ENCODE data around the gene ZBED1.

ZBED1 gene

GRCh38 chrX:2488621-2489285, 12.0 kb downstream of the ZBED1 start:
- H3K4me3 ChIP-seq (ENCODE audit: low read depth, low read length): no peak overlapping the region
- DNase-seq (ENCODE audit: low read depth): no peak
- TF ChIP-seq CTCF (IDR thresholded peaks at IDR 0.05; ENCODE audit: low read depth, low read length) (no peak), POLR2A (IDR thresholded peaks at IDR 0.05; ENCODE audit: extremely low read depth, insufficient read length) (no peak), MAX (IDR thresholded peaks at IDR 0.05; ENCODE audit: low read depth, low read length) (no peak), MYC (IDR thresholded peaks at IDR 0.05; ENCODE audit: low read depth, low read length) (no peak)

GRCh38 chrX:2487366-2487765, 13.4 kb downstream of the ZBED1 start:
- no peak overlapping the region for H3K4me3 ChIP-seq (ENCODE audit: low read depth, low read length)
- DNase-seq (ENCODE audit: low read depth): no peak
- TF ChIP-seq MYC (IDR thresholded peaks at IDR 0.05; ENCODE audit: low read depth, low read length): no peak
- TF ChIP-seq POLR2A (IDR thresholded peaks at IDR 0.05; ENCODE audit: extremely low read depth, insufficient read length): no peak
- TF ChIP-seq CTCF (IDR thresholded peaks at IDR 0.05; ENCODE audit: low read depth, low read length): no peak
- TF ChIP-seq MAX (IDR thresholded peaks at IDR 0.05; ENCODE audit: low read depth, low read length): no peak

GRCh38 chrX:2486476-2487133, 14.2 kb downstream of the ZBED1 start:
- TF ChIP-seq MAX (IDR thresholded peaks at IDR 0.05; ENCODE audit: low read depth, low read length) (no peak), POLR2A (IDR thresholded peaks at IDR 0.05; ENCODE audit: extremely low read depth, insufficient read length) (no peak), CTCF (IDR thresholded peaks at IDR 0.05; ENCODE audit: low read depth, low read length) (no peak)
- no peak for DNase-seq (ENCODE audit: low read depth)
- H3K4me3 ChIP-seq (ENCODE audit: low read depth, low read length): no peak overlapping the region

GRCh38 chrX:2485789-2486345, 14.9 kb downstream of the ZBED1 start:
- no peak overlapping the region for H3K4me3 ChIP-seq (ENCODE audit: low read depth, low read length)
- no peak for TF ChIP-seq MAX (IDR thresholded peaks at IDR 0.05; ENCODE audit: low read depth, low read length)
- TF ChIP-seq CTCF (IDR thresholded peaks at IDR 0.05; ENCODE audit: low read depth, low read length): no peak
- no peak for TF ChIP-seq POLR2A (IDR thresholded peaks at IDR 0.05; ENCODE audit: extremely low read depth, insufficient read length)
- DNase-seq (ENCODE audit: low read depth): no peak

- DNase-seq (ENCODE audit: low read depth): no peak
- no peak overlapping the region for H3K4me3 ChIP-seq (ENCODE audit: low read depth, low read length)
- TF ChIP-seq POLR2A (IDR thresholded peaks at IDR 0.05; ENCODE audit: extremely low read depth, insufficient read length) (no peak), MAX (IDR thresholded peaks at IDR 0.05; ENCODE audit: low read depth, low read length) (no peak), MYC (IDR thresholded peaks at IDR 0.05; ENCODE audit: low read depth, low read length) (no peak), CTCF (IDR thresholded peaks at IDR 0.05; ENCODE audit: low read depth, low read length) (no peak)
Measured at GRCh38 chrX:2484721-2485648, 15.8 kb downstream of the ZBED1 start.

Measured in NB4 (cell line).